MM.1S (cell line): Measurements from ENCODE around the gene OR13C3.
"Not testable (repeated sequence)": the region's sequence is repeated elsewhere in the genome, so short reads cannot be mapped to it uniquely, and the experiment has no call there.

Experiments used
- DNase-seq: peaks from one replicate; pipeline ENCODE4 v3.0.0-alpha.2; 2015
- H2AFZ ChIP-seq: fragments of 300-600 bp; sonication (generic); 2 replicates; pipeline ENCODE4 v1.6.0; 2016; ENCODE audit warnings: antibody characterized with exemption, low read length
- H3F3A ChIP-seq: fragments of 300-600 bp; sonication (generic); 2 replicates; pipeline ENCODE4 v1.6.1; 2016; ENCODE audit warnings: mild to moderate bottlenecking, antibody characterized with exemption, low read length, moderate library complexity, mixed read lengths; ENCODE audit not compliant: insufficient read depth
- H3K27ac ChIP-seq: fragments of 300-600 bp; sonication (generic); 2 replicates; pipeline ENCODE4 v1.5.1; 2016; ENCODE audit warnings: mild to moderate bottlenecking, low read length
- H3K27me3 ChIP-seq: fragments of 300-600 bp; sonication (generic); replicated peaks from 2 replicates; pipeline ENCODE4 v1.6.0; 2016; ENCODE audit warnings: low read length; ENCODE audit not compliant: insufficient read depth
- H3K36me3 ChIP-seq: fragments of 300-600 bp; sonication (generic); replicated peaks from 2 replicates; pipeline ENCODE4 v1.6.1; 2016; ENCODE audit warnings: mild to moderate bottlenecking, low read length, mixed read lengths; ENCODE audit not compliant: insufficient read depth
- H3K4me1 ChIP-seq: fragments of 300-600 bp; sonication (generic); 2 replicates; pipeline ENCODE4 v1.6.1; 2016; ENCODE audit warnings: low read length, mixed read lengths
- H3K4me2 ChIP-seq: fragments of 300-600 bp; sonication (generic); 2 replicates; pipeline ENCODE4 v1.6.0; 2016; ENCODE audit warnings: low read depth, low read length
- H3K4me3 ChIP-seq: fragments of 300-600 bp; sonication (generic); 2 replicates; pipeline ENCODE4 v1.5.1; 2016; ENCODE audit warnings: low read length, mixed read lengths
- H3K79me2 ChIP-seq: fragments of 300-600 bp; sonication (generic); 2 replicates; pipeline ENCODE4 v1.6.1; 2016; ENCODE audit warnings: mixed run types, low read length, mixed read lengths
- H3K9ac ChIP-seq: fragments of 300-600 bp; sonication (generic); 2 replicates; pipeline ENCODE4 v1.6.1; 2016; ENCODE audit warnings: low read length, mixed read lengths
- H3K9me2 ChIP-seq: fragments of 300-600 bp; sonication (generic); replicated peaks from 2 replicates; pipeline ENCODE4 v1.6.1; 2016; ENCODE audit warnings: mild to moderate bottlenecking, low read length, mixed read lengths; ENCODE audit not compliant: insufficient read depth
- H3K9me3 ChIP-seq: fragments of 300-600 bp; sonication (generic); replicated peaks from 2 replicates; pipeline ENCODE4 v1.6.1; 2016; ENCODE audit warnings: mild to moderate bottlenecking, low read length, mixed read lengths; ENCODE audit not compliant: insufficient read depth
- H4K20me1 ChIP-seq: fragments of 300-600 bp; sonication (generic); 2 replicates; pipeline ENCODE4 v1.6.1; 2016; ENCODE audit warnings: mild to moderate bottlenecking, low read length, moderate library complexity, mixed read lengths; ENCODE audit not compliant: insufficient read depth
- CTCF ChIP-seq: fragments of 300-600 bp; sonication (generic); IDR thresholded peaks from 2 replicates; pipeline ENCODE4 v1.5.1; 2016; ENCODE audit warnings: antibody characterized with exemption, low read length, mixed read lengths
- EZH2 ChIP-seq: fragments of 300-600 bp; sonication (generic); optimal IDR thresholded peaks from 2 replicates; pipeline ENCODE3; 2017; ENCODE audit warnings: low read depth, mild to moderate bottlenecking, antibody characterized with exemption, low read length, mixed read lengths
- EZH2phosphoT487 ChIP-seq: fragments of 300-600 bp; sonication (generic); IDR thresholded peaks from 2 replicates; pipeline ENCODE4 v1.6.1; 2018; ENCODE audit warnings: antibody characterized with exemption, low read length

Gene OR13C3

GRCh38 chr9:104527109-104527508, 9.5 kb downstream of the OR13C3 start, which contains the start of gene OR13C4:
Gene OR13C4, minus strand, starts transcription at chr9:104527209. Its CDS starts 0 bp downstream, at chr9:104527209.
- no peaks in the 10 kb centered on the region for H3K9me3 ChIP-seq
- no peaks in the 10 kb centered on the region for H3F3A ChIP-seq
- no peaks in the 10 kb centered on the region for H3K79me2 ChIP-seq
- no peaks in the 10 kb centered on the region for H3K36me3 ChIP-seq
- DNase-seq, result no peak
- no peak for TF ChIP-seq EZH2
- TF ChIP-seq EZH2phosphoT487, result no peak
- TF ChIP-seq CTCF, result no peak
- no peak within 1 kb of the TSS for H3K27ac ChIP-seq
- no peak within 1 kb of the TSS for H3K4me3 ChIP-seq
- no peaks in the 10 kb centered on the region for H3K9me2 ChIP-seq
- H3K4me1 ChIP-seq, result no peaks in the 10 kb centered on the region
- H3K27me3 ChIP-seq, result no peaks in the 10 kb centered on the region
- H3K9ac ChIP-seq, result no peak within 1 kb of the TSS
- no peaks in the 10 kb centered on the region for H4K20me1 ChIP-seq
- H2AFZ ChIP-seq, result no peak within 1 kb of the TSS
- H3K4me2 ChIP-seq, result no peak within 1 kb of the TSS

- DNase-seq, H3K4me1 ChIP-seq, H3K27me3 ChIP-seq, H3K4me3 ChIP-seq, H3F3A ChIP-seq, H3K4me2 ChIP-seq, H2AFZ ChIP-seq, H4K20me1 ChIP-seq, H3K27ac ChIP-seq, H3K36me3 ChIP-seq, H3K9me3 ChIP-seq, H3K9ac ChIP-seq, H3K79me2 ChIP-seq, H3K9me2 ChIP-seq: not testable (repeated sequence)
Measured at GRCh38 chr9:104520241-104520640, 16.4 kb downstream of the OR13C3 start.

DNA sequence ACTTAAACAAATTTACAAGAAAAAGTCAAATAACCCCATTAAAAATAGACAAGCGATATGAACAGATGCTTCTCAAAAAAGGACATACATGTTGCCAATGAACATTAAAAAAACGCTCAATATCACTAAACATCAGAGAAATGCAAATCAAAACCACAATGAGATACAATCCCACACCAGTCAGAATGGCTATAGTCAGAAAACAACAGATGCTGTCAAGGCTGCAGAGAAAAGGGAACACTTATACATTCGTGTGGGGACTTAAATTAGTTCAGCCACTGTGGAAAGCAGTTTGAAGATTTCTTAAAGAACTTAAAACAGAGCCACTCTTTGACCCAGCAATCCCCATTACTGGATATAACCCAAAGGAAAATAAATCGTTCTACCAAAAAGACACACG, 21.8 kb downstream of the OR13C3 start:
- TF ChIP-seq EZH2phosphoT487, result no peak
- no peak for TF ChIP-seq CTCF
- TF ChIP-seq EZH2, result no peak
- Histone ChIP-seq H3K4me2 (no peak overlapping the region), H3K9ac (no peak overlapping the region), H3K4me3 (no peak overlapping the region), H3F3A (no peaks in the 10 kb centered on the region), H2AFZ (no peak overlapping the region), H3K79me2 (no peaks in the 10 kb centered on the region), H4K20me1 (no peaks in the 10 kb centered on the region), H3K9me3 (no peaks in the 10 kb centered on the region), H3K9me2 (no peaks in the 10 kb centered on the region), H3K27me3 (no peaks in the 10 kb centered on the region), H3K4me1 (no peaks in the 10 kb centered on the region), H3K27ac (no peak overlapping the region), H3K36me3 (no peaks in the 10 kb centered on the region)
- DNase-seq, result no peak

DNA sequence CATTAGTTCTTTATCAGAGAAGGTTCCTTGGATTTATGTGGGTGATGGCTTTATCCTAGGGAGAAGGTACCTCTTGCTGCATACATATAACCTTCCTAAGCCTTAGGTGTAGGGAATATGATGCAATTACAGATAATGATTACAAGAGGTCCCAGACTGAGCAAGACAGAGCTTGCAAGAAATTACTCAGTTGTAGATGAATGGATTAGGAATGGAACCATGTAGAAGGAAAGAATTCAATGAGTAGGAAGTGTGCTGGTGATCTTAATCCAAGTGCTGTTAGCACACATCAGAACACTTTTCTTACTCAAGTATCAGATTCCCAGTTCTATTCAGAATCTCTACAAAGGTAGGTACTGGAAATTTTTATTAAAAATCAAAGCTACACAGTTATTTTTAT, 30.1 kb downstream of the OR13C3 start:
- Histone ChIP-seq H3F3A (no peaks in the 10 kb centered on the region), H3K27me3 (no peaks in the 10 kb centered on the region), H3K79me2 (no peaks in the 10 kb centered on the region), H3K27ac (no peak overlapping the region), H3K4me2 (no peak overlapping the region), H3K4me1 (no peaks in the 10 kb centered on the region), H3K4me3 (no peak overlapping the region), H4K20me1 (no peaks in the 10 kb centered on the region), H3K9ac (no peak overlapping the region), H3K9me2 (no peaks in the 10 kb centered on the region), H3K36me3 (no peaks in the 10 kb centered on the region), H3K9me3 (no peaks in the 10 kb centered on the region), H2AFZ (no peak overlapping the region)
- TF ChIP-seq EZH2 (no peak), EZH2phosphoT487 (no peak), CTCF (no peak)
- no peak for DNase-seq
